Measurements from ENCODE around the gene LRRC37B.

DNA sequence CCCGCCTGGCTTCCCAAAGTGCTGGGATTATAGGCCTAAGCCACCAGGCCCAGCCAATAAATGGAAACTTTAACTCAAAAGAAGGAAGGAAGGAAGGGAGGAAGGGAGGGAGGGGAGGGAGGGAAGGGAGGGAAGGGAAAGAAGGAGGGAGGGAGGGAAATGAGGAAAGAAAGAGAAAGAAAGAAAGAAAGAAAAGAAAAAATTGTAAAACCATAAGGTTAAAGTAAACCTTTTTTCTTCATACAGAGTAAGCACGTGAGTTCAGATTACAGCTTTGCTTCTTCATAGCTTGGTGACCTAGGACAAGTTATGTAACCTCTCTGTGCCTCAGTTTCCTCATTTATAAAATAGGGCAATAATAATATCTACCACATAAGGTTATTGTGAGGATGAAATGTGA lies 26.0 kb downstream of the LRRC37B start:
- TF ChIP-seq OSR1 (CRISPR knock-in tag; IDR thresholded peaks at IDR 0.05): no peak
- no peak for TF ChIP-seq ZC3H10 (CRISPR knock-in tag; IDR thresholded peaks at IDR 0.05)
- no peak for TF ChIP-seq PPARA (CRISPR knock-in tag; IDR thresholded peaks at IDR 0.05; ENCODE audit: borderline replicate concordance)
- TF ChIP-seq RARB (CRISPR knock-in tag; IDR thresholded peaks at IDR 0.05): no peak
- TF ChIP-seq, protein P1, sequence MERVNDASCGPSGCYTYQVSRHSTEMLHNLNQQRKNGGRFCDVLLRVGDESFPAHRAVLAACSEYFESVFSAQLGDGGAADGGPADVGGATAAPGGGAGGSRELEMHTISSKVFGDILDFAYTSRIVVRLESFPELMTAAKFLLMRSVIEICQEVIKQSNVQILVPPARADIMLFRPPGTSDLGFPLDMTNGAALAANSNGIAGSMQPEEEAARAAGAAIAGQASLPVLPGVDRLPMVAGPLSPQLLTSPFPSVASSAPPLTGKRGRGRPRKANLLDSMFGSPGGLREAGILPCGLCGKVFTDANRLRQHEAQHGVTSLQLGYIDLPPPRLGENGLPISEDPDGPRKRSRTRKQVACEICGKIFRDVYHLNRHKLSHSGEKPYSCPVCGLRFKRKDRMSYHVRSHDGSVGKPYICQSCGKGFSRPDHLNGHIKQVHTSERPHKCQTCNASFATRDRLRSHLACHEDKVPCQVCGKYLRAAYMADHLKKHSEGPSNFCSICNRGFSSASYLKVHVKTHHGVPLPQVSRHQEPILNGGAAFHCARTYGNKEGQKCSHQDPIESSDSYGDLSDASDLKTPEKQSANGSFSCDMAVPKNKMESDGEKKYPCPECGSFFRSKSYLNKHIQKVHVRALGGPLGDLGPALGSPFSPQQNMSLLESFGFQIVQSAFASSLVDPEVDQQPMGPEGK (CRISPR knock-in tag; IDR thresholded peaks at IDR 0.05; ENCODE audit: borderline replicate concordance): no peak
- no peak for TF ChIP-seq ZFP3 (CRISPR knock-in tag; IDR thresholded peaks at IDR 0.05)
